ENCODE data around the gene FBH1.
"Not testable (repeated sequence)": the region's sequence is repeated elsewhere in the genome, so short reads cannot be mapped to it uniquely, and the experiment has no call there.

FBH1 gene

DNA sequence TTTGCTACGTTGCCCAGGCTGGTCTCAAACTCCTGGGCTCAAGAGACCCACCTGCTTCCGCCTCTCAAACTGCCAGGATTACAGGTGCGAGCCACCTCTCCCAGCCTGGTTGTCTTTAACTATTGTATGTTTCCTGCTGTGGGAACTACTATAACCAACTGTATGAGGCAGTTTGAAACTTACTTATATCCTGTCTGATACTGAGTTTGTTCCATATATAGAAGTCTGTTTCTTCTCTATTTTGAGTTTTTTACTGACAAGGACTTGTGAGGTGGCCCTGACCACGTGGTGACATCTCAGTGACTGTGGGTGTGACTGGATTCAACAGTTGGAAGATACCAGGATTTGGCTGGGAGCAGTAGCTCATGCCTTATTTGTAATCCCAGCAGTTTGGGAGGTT, 14.2 kb downstream of the FBH1 start:
- DNase-seq, result no peak

GRCh38 chr10:5905854-5906507, 15.9 kb downstream of the FBH1 start:
- no peak for DNase-seq

DNA sequence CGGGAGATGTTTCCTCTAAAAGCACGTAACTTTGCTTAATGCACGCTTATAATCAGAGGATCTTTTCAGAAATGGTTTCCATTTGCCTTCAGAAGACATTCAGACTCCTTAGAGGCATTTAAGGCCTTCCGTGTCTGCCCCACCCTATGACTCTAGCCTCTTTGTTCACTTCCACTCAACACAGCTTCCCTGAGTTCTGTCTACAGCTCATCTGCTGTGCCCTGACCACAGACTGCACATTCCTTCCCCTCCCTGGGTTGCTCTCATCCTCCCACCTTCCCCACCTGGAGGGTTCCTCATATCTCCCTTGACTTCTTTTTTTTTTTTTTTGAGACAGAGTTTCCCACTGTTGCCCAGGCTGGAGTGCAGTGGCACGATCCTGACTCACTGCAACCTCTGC, 16.6 kb downstream of the FBH1 start:
- no peak for DNase-seq

GRCh38 chr10:5908676-5909075, 18.6 kb downstream of the FBH1 start:
- not testable (repeated sequence) for DNase-seq

- no peak for DNase-seq
These were observed 20.5 kb downstream of the FBH1 start for GRCh38 chr10:5910323-5911100.

GRCh38 chr10:5911670-5912069, 21.6 kb downstream of the FBH1 start:
- DNase-seq, result no peak

DNA sequence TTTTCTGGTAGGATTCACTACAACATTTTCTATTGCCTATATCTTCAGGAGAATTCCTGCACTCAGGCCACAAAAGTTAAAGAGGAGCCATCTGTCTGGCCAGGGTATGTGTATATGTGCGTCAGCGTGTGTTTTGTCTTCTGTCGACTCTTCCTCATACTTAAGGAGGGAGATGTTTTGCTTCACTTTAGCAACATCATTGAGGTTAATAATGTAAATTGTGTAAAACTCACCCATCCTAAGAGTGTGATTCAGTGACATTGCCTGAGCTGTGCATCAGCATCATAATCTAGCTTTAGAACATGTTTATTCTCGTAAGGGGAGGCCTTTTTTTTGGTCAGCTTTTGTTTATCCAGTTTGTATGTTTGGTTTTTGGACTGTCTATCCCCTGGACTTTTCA, 23.7 kb downstream of the FBH1 start:
- DNase-seq, result no peak

DNA sequence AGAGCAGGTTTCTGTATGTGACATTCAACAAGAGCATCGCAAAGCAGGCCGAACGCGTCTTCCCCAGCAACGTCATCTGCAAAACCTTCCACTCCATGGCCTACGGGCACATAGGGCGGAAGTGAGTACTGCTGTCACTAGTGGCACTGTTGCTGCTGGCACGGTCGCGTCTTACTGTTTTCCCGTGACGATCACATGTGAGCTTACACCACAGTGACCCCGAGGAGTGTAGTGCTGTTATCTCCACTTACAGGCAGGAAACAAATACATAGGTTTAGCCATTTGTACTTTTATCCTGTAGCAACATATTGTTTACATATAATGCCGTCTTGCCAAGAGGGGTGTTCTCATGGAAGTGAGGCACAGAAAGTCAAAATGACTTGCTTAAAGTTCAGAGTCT, 25.4 kb downstream of the FBH1 start:
- no peak for DNase-seq

- no peak for DNase-seq
These were observed 27.3 kb downstream of the FBH1 start for GRCh38 chr10:5917305-5917704.

GRCh38 chr10:5918763-5919162, 28.7 kb downstream of the FBH1 start:
- no peak for DNase-seq

DNA sequence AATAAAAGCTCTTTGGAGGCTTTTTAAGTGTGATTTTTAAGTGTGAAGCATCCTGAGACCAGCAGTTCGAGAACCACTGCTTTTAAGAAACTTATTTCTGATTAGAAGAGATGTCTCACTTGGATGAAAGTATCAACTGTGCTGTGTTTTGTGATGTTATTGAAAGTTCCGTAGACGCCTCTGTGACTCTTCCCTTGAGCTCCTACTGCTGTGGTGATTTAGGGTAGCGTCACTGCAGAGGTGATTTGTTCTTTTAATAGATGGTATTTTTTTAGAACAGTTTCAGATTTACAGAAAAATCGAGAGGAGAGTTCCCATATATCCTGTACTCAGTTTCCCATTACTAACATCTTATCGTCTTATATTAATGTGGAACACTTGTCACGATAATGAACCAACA, 29.5 kb downstream of the FBH1 start:
- no peak for DNase-seq

DNA sequence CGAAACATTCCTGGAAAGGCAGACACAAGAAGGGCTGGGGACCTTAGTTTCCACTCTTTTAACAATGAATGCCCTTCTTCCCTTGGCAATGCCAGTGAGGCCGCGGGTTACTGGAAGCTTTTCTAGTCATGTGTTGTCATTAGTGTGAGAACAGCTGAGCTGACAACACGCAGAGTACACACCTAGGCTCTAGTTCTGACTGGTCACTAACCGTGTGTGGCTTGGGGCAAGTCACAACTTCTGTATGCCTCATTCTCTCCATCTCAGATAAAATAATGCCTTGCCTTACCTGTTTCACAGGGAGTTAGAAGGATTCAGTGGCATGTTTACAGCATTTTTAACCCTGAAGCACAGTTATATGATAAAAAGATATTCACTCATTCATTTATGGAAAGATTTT, 31.7 kb downstream of the FBH1 start:
- DNase-seq, result no peak

- DNase-seq, result no peak
These were observed 34.8 kb downstream of the FBH1 start for GRCh38 chr10:5924889-5925288.

GRCh38 chr10:5927306-5927705, 37.3 kb downstream of the FBH1 start:
- no peak for DNase-seq

GRCh38 chr10:5929442-5929841, 39.4 kb downstream of the FBH1 start:
- DNase-seq, result no peak

DNA sequence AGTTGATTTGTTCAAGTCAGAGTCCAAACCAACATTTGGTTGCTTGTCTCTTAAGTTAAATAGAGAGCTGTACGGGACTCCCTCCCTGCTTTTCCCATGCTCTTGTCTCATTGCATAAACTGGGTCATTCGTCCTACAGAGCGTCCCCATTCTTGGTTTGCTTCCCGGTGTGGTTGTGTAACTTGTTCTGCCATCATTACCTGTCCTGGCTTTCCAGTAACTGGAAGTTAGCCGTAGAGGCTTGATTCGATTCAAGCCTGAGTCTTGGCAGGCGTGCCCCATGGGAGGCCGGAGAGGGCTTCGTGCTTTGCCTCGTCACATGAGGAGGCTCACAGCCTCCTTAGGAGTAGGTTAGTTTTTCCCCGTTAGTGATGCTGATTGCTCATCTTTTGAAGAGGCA, 40.2 kb downstream of the FBH1 start:
- no peak for DNase-seq

- DNase-seq, result no peak
These were observed 42.3 kb downstream of the FBH1 start for GRCh38 chr10:5932345-5932744.

GRCh38 chr10:5933909-5934546, 44.0 kb downstream of the FBH1 start:
- DNase-seq, result no peak

DNA sequence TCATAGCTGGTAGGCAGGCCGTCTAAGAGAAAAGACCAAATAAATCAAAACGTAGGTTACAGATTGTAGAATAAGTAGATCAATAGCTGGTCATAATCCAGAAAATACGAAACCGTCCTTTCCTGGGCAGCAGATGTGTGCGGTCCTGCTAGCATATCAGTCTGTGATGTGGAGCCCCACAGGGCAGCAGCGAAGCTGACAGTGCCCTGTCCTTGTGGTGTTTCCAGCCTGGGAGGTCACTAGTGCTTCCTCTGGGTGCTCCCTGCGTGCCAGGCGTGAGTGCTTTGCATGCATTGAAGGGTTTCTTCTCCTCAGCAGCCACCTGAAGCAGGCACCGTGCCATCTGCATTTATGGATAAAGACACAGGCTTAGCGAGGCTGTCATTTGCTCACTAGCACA, 45.6 kb downstream of the FBH1 start:
- DNase-seq, result no peak

GRCh38 chr10:5937016-5937415, 47.0 kb downstream of the FBH1 start:
- no peak for DNase-seq

DNA sequence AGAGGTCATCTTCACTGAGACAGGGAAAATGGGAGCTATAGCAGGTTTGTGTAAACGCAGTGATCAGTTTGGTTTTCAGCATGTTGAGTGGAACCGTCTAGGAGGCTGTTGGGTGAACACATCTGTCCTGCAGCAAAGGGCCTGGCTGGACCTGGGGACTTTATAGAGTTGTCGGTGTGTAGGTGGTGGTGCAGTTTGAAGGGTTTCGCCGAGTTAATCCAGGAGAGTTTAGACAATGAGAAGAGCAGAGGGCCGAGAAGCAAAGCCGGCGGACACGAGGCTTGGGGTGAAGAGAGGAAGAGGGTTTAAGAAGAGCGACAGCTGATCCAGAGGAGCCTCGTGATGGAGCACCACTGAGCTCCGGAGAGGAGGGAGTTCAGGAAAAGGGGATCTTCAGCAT, 48.2 kb downstream of the FBH1 start:
- DNase-seq, result no peak

- DNase-seq, result no peak
These were observed 50.8 kb downstream of the FBH1 start for GRCh38 chr10:5940807-5941218.

- DNase-seq, result no peak
These were observed 51.5 kb downstream of the FBH1 start for GRCh38 chr10:5941579-5941978.

DNA sequence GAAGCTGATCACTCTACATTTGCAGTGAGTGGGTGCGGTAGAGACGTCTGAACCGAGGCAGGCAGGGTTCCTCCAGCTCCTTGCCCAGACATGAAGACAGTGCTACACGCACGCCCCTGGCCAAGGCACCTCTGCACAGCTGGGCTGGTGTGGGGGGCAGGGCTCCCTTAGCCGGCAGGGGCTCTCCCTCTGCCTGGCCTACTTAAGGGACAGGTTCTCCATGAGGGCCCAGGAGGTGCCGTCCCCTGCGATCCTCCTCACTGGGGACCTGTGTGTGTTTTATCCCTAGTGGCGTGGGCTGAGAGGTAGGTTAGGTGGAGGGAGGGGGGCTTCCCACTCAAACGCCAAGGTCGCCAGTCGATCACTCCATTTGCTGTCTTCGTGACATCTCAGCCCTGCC, 52.0 kb downstream of the FBH1 start:
- no peak for DNase-seq
